ENCODE data around the gene TSPO2.

Gene TSPO2

GRCh38 chr6:41074692-41075436 is 32.6 kb downstream of the TSPO2 start:
- DNase-seq (ENCODE audit: low read depth, low spot score), result no peak

- DNase-seq (ENCODE audit: low read depth, low spot score), result no peak
Observed at GRCh38 chr6:41075651-41076626, 33.7 kb downstream of the TSPO2 start.

- DNase-seq (ENCODE audit: low read depth, low spot score), result no peak
Observed at GRCh38 chr6:41077536-41077935, 35.3 kb downstream of the TSPO2 start.

- no peak for DNase-seq (ENCODE audit: low read depth, low spot score)
Observed at GRCh38 chr6:41078101-41078500, 35.8 kb downstream of the TSPO2 start.

- DNase-seq (ENCODE audit: low read depth, low spot score), result no peak
Observed at GRCh38 chr6:41079080-41079479, 36.8 kb downstream of the TSPO2 start.

- no peak for DNase-seq (ENCODE audit: low read depth, low spot score)
Observed at GRCh38 chr6:41080621-41081020, 38.4 kb downstream of the TSPO2 start.

- no peak for DNase-seq (ENCODE audit: low read depth, low spot score)
Observed at GRCh38 chr6:41083072-41083471, 40.8 kb downstream of the TSPO2 start.

GRCh38 chr6:41085182-41085581 is 42.9 kb downstream of the TSPO2 start:
- DNase-seq (ENCODE audit: low read depth, low spot score), result no peak

- no peak for DNase-seq (ENCODE audit: low read depth, low spot score)
Observed at GRCh38 chr6:41088451-41088850, 46.2 kb downstream of the TSPO2 start.

- no peak for DNase-seq (ENCODE audit: low read depth, low spot score)
Observed at GRCh38 chr6:41090841-41091761, 48.8 kb downstream of the TSPO2 start.

- no peak for DNase-seq (ENCODE audit: low read depth, low spot score)
Observed at GRCh38 chr6:41092421-41093140, 50.3 kb downstream of the TSPO2 start.

- DNase-seq (ENCODE audit: low read depth, low spot score), result no peak
Observed at GRCh38 chr6:41093729-41094128, 51.5 kb downstream of the TSPO2 start.
